22Rv1 (cell line): Measurements from ENCODE around the gene L1TD1.
"Not testable (repeated sequence)": the region's sequence is repeated elsewhere in the genome, so short reads cannot be mapped to it uniquely, and the experiment has no call there.

ENCODE experiments used
- ZFX ChIP-seq: fragments of 450-650 bp; IDR thresholded peaks from 2 replicates; pipeline ENCODE4 v1.6.1; 2017; ENCODE audit warnings: antibody characterized with exemption, borderline replicate concordance
- TF ChIP-seq, protein P1 (sequence below): fragments of 450-650 bp; IDR thresholded peaks from 2 replicates; pipeline ENCODE4 v1.5.1; 2017; ENCODE audit warnings: mild to moderate bottlenecking

DNA sequence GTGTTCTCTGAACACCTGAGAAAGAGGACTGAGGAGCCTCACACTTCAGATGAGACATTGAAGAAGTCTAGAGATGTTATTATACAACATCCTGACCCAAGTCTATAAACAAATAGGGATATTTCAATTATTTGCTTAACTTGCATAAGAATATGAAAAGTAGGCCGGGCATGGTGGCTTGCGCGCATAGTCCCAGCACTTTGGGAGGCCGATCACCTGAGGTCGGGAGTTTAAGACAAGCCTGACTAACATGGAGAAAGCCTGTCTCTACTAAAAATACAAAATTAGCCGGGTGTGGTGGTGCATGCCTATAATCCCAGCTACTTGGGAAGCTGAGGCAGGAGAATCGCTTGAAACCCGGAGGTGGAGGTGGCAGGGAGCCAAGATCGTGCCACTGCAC, 25.8 kb downstream of the L1TD1 start:
- TF ChIP-seq, protein P1, sequence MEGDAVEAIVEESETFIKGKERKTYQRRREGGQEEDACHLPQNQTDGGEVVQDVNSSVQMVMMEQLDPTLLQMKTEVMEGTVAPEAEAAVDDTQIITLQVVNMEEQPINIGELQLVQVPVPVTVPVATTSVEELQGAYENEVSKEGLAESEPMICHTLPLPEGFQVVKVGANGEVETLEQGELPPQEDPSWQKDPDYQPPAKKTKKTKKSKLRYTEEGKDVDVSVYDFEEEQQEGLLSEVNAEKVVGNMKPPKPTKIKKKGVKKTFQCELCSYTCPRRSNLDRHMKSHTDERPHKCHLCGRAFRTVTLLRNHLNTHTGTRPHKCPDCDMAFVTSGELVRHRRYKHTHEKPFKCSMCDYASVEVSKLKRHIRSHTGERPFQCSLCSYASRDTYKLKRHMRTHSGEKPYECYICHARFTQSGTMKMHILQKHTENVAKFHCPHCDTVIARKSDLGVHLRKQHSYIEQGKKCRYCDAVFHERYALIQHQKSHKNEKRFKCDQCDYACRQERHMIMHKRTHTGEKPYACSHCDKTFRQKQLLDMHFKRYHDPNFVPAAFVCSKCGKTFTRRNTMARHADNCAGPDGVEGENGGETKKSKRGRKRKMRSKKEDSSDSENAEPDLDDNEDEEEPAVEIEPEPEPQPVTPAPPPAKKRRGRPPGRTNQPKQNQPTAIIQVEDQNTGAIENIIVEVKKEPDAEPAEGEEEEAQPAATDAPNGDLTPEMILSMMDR = not testable (repeated sequence)
- not testable (repeated sequence) for TF ChIP-seq ZFX
